HG03439 (cell line): ENCODE data around the gene EPB41L4B.

ENCODE experiments used
- ATAC-seq: cut with Tn5 transposase; IDR thresholded peaks from one replicate; pipeline ENCODE4 v1.9.1; 2021; ENCODE audit warnings: mild to moderate bottlenecking, moderate library complexity; ENCODE audit not compliant: unreplicated experiment

EPB41L4B gene

GRCh38 chr9:109212768-109213167 lies 108.1 kb downstream of the EPB41L4B start:
- ATAC-seq = no peak

- ATAC-seq = no peak
These were observed 114.2 kb downstream of the EPB41L4B start for GRCh38 chr9:109206670-109207069.

DNA sequence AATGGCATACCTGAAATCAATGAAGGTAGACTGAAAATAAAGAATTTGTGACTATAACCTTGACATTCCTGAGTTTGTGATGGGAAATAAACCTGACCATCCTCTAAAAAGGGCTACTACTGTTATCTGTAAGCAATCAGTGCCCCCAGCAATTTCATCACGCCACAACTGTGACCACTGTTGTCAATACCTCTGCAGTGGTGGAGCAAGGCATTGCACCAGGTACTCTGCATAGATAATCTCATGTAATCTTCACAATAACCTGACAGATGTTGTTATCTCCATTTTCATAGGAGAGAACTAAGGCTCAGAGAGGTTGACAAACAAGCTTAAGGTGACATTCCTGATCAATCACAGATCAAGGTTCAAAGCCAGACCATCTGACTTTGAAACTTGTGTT lies 115.3 kb downstream of the EPB41L4B start:
- no peak for ATAC-seq

GRCh38 chr9:109203761-109204360 lies 117.0 kb downstream of the EPB41L4B start:
- no peak for ATAC-seq

GRCh38 chr9:109199676-109200075 lies 121.2 kb downstream of the EPB41L4B start:
- no peak for ATAC-seq

DNA sequence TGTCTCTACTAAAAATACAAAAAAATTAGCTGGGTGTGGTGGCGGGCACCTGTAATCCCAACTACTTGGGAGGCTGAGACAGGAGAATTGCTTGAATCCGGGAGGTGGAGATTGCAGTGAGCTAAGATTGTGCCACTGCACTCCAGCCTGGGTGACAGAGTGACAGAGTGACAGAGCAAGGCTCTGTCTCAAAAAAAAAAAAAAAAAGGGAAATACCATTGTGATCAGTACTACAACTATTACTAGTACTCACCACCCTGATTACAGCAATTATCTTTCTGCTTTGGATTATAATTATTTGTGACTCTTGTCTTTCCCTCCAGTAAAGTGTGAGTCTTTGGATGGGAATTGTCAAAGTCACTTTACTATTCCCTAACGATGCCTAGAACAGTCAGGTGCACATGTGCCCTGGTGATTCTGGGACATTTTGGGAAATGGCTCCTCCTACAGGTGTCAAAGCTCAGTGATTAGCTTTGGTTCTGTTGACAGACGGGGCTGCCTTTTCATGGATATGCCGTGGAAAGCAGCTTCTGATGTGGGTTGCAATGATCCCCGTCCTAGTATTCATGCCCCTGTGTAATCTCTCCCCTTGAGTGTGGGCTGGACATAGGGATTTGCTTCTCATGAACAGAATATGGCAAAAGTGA lies 122.0 kb downstream of the EPB41L4B start:
- ATAC-seq = no peak

- no peak for ATAC-seq
These were observed 126.8 kb downstream of the EPB41L4B start for GRCh38 chr9:109193974-109194556.

DNA sequence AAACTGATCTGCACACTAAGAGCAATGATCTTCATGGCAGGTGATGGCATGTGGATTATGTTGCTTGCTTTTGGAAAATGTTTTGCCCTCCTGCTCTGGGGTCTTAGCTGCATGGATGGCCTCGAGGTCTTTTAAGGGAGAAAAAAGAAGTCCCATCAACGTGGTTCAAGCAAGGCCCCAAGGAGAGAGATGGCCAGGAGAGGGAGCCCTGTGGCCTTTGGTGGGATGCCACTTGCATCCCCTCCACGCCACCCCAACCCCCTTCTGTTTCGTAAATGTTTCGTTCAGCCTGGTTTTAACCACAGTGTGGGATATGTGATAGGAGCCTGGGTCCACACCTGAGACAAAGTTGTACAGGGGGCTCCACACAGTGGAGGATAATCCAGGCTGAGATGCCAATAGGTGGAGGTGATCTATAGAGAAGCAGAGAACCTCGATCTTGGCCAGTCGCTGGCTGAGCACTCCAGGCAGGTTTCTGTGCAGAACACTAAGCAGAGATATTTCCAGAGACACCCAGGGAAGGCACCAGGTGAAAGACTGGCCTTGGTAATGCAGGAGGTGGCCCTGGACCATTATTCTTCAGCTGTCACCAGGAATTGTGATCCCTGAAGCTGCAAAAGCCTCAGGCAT lies 128.0 kb downstream of the EPB41L4B start:
- no peak for ATAC-seq

- ATAC-seq = no peak
These were observed 129.1 kb downstream of the EPB41L4B start for GRCh38 chr9:109191746-109192145.

DNA sequence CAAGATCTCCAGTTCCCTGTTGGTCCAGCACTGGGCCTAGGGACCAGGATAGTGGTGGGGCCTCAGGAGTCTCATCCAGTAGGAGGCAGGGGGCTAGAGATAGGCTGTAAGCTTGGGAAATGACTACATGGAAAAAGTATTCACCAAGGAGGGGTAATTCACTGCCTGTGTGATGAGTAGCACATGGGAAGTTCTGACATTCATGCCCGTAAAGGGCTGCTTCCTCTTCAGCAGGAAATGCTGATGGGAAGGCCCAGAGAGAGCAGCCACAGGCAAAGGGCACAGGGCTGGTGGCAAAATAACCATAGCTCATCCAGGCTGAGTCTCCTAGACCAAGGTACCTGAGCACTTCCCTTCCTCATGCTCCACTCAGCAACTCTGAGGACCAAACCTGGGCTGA lies 130.7 kb downstream of the EPB41L4B start:
- ATAC-seq = no peak

DNA sequence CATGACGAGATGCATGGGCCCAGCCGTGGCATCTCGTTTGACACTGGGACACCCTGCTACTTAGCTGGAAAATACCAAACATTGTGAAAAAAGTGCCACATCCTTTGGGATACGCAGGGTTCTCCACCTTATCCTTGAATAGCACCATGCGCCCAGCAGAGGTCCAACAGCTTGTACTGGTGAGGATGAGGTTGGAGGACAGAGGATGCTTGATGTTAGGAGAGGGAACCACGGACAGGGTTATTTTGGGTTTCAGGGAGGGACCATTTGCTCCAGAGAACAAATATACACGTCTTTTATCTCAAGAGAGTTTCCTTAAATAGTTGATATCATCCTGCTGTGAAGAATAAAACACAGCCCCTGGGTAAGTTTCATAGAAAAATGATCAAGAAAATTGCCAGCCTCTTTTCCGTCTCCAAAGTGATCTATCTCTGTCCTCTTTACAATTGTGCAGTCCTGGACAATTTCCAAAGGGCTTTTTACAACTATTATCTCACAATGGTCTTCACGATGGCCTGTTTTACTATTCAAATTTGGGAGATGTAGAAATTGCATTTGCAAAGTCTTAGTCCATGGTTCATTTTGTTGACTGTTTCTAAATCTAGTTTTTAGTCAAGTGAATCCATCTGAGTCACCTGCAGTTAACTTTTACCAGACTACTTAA lies 133.9 kb downstream of the EPB41L4B start:
- ATAC-seq = no peak

GRCh38 chr9:109182940-109183798 lies 137.7 kb downstream of the EPB41L4B start:
- no peak for ATAC-seq

DNA sequence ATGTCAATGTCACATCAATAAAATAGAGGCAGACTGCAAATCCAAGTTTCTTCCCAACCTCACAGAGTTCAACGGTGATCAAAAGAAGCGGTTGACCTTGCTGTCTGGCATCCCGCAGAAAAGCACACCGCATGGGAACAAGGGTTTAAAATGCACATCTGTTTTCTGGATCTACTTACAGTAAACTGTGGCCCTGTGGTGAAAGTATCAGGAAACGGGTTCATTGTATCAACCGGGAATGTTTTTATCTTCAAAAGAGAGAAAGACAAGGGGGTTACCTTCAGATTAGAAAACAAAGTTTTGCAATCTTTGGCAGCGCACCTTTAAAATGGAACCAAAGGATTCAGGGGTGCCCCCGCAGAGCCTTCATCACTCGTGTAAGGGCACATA lies 138.3 kb downstream of the EPB41L4B start:
- ATAC-seq = no peak

- peak; percentile 49 for ATAC-seq
These were observed 139.6 kb downstream of the EPB41L4B start for GRCh38 chr9:109181284-109181683.

DNA sequence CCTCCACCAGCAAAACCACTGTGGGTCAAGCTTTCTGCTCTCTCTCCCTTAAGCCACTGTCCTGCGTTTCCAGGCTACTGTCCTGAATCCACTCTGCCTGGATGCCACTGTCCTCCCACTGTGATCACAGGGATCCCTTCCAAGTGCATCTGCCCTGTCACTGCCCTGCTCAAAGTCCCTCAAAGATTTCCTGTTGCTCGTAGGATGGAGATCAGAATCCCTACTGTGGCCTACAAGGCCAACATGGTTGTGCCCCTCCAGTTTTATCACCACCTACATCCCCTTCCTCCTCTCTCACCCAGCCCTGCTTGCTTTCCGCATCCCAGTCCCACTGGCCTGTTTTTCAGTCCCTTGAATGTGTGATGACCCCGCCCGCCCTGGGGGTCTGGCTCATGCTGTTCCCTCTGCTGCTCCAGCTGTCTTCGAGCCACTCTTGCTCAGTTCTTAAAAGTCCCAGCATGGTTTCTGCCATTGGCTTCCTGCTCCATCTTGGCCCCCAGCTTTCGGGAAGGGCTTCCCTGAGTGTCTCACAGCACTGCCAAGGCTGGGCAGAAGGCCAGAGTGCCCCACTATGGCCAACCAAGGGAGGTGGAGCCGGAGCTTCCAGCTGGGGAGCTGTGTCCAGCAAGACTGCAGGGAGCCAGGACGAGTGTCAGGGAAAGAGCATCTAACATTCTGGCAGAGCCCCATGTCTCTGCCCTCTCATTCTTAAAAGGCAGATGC lies 140.9 kb downstream of the EPB41L4B start:
- ATAC-seq = no peak

DNA sequence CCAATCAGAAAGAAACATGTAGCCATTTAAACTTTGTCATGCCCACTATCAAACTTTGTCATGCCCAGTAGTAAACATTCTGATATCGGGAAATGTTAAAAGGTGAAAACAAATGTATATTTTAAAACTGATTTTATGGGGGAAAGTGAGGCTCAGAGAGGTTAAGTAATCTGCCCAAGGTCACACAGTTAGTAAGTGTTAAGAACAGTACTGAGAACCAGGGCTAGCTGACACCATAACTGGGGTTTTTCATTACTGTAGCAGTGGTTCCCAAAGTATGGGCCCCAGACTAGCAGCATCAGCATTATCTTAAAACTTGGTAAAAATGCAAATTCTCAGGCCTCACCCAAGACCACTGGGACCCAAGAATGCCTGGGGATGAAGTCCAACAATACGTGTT lies 143.9 kb downstream of the EPB41L4B start:
- ATAC-seq = no peak

DNA sequence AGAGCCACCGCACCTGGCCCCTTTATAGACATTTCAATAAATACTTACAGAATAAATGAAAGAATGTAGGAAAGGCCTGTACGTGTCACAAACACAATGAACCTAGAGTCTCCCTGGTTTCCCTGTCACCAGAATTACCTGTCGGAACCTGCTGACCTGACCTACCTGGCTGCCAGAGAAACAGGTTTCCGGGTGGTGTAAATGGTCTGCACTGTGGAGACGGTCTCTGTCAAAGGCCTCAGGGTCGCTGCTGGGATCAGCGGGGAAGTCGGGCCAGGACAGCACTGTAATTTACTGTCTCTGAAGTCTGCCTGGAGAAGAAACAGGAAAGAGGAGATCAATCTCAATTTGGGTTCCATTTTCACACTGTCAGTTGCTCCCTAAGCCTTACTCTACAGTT lies 144.5 kb downstream of the EPB41L4B start:
- ATAC-seq = no peak

GRCh38 chr9:109172935-109173334 lies 147.9 kb downstream of the EPB41L4B start:
- ATAC-seq = no peak

DNA sequence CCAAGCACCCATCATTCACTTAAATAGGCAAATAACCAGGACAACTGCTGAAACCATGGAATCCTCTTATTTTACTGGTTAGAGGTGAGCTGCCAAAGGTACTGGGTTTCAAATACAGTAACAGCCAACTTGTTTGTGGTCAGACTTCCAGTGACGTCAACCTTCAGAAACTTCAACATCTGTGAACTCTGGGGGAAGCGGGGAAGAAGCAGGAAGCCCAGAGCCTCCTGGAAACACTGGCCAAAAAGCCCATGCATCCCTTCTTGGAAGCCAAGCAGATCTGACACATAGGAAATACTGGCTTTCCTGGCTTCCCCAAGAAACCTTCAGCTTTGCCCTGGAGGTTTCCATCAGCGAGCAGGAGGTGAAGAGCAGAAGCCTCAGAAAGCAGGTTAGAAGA lies 148.9 kb downstream of the EPB41L4B start:
- no peak for ATAC-seq

DNA sequence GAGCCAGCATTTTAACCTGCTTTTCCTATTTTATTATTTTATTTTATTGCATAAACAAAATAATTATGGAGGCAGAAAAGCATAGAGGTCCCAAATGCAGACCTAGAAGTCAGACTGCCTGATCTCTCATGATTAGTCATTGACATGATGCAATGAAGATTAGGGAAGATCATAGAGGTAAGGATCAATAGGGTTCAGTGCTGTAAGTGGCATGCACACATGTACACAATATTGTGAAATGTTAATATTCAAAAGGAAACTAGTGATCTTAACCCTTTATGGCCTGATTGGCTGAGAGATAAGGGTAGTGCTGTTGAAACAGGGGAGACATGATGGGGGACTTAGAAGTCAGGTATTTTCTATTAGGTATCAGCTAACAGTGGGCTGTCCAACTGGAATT lies 152.7 kb downstream of the EPB41L4B start:
- ATAC-seq = no peak
